Calu3 (cell line): ENCODE data around the gene PLB1. TPM values are rescaled to one million over a fixed set of nuclear protein-coding genes. Genes with fewer than 3 reads are reported as not detected.

ENCODE experiments used
- BruUV-seq: library from RNA; stranded (reverse); fragments of 400-500 nt; replicated peaks from 2 replicates; lab custom pipeline; 2021; lab: Mats Ljungman, UMichigan
- CTCF ChIA-PET: fragments of 300-600 bp; sonication (Branson Sonifier 250); formaldehyde crosslinking; loops from one replicate; lab custom pipeline; 2022; ENCODE audit warnings: antibody characterized with exemption; lab: Charles Lee
- DNase-seq: peaks from one replicate; pipeline ENCODE4 v3.0.0; 2022
- H3K27ac Mint-ChIP-seq: one replicate; pipeline ENCODE4 v1.8.0; 2022; ENCODE audit warnings: mixed read lengths; ENCODE audit not compliant: unreplicated experiment
- H3K27me3 Mint-ChIP-seq: one replicate; pipeline ENCODE4 v1.8.0; 2022; ENCODE audit warnings: mixed read lengths; ENCODE audit not compliant: unreplicated experiment
- H3K36me3 Mint-ChIP-seq: one replicate; pipeline ENCODE4 v1.8.0; 2022; ENCODE audit warnings: mild to moderate bottlenecking, moderate library complexity, mixed read lengths; ENCODE audit not compliant: insufficient read depth, unreplicated experiment
- H3K4me1 Mint-ChIP-seq: one replicate; pipeline ENCODE4 v1.8.0; 2022; ENCODE audit warnings: mild to moderate bottlenecking, low read depth, mixed read lengths; ENCODE audit not compliant: unreplicated experiment
- H3K4me3 Mint-ChIP-seq: one replicate; pipeline ENCODE4 v1.8.0; 2022; ENCODE audit warnings: mild to moderate bottlenecking, low read depth, moderate library complexity, mixed read lengths; ENCODE audit not compliant: unreplicated experiment
- H3K9me3 Mint-ChIP-seq: one replicate; pipeline ENCODE4 v1.8.0; 2022; ENCODE audit warnings: low read depth, mixed read lengths; ENCODE audit not compliant: unreplicated experiment
- intact Hi-C: fragments of 100-400 bp; cut with micrococcal nuclease; formaldehyde crosslinking; loops from one replicate; pipeline ENCODE4 v1.10.0; 2022; ENCODE audit not compliant: unreplicated experiment
- total RNA-seq: library from RNA; stranded (reverse); gene quantifications from 2 replicates; pipeline ENCODE4 v1.2.3, GENCODE V29; 2022
- TF ChIP-seq, protein P1 (sequence below): fragments of 200-600 bp; IDR thresholded peaks from one replicate; pipeline ENCODE4 v1.8.0; 2022; ENCODE audit warnings: antibody characterized with exemption; ENCODE audit not compliant: unreplicated experiment

The PLB1 gene
- total RNA-seq, 1 experiment from 2014 or later, result 1.6 TPM

DNA sequence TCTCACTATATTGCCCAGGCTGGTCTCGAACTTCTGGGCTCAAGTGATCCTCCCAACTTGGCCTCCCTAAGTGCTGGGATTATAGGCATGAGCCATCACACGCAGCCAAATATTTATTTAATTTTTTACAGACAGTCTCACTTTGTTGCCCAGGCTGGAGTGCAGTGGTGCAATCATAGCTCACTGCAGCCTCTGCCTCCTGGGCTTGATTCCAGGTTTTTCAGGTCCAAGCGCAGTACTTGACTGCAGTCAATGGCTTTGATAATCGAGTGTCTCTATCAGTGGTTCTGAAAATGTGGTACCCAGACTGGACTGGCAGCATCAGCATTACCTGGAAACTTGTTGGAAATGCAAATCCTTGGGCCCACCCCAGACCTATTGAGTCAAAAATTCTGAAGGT lies 63.1 kb downstream of the PLB1 start:
- no peaks in the 10 kb centered on the region for H3K36me3 Mint-ChIP-seq
- CTCF ChIA-PET, result no interaction called here
- intact Hi-C loops, result no loop called here
- H3K27ac Mint-ChIP-seq, result no peak overlapping the region
- H3K4me3 Mint-ChIP-seq, result no peak overlapping the region
- no peaks in the 10 kb centered on the region for H3K27me3 Mint-ChIP-seq
- no peaks in the 10 kb centered on the region for H3K9me3 Mint-ChIP-seq
- TF ChIP-seq, protein P1, sequence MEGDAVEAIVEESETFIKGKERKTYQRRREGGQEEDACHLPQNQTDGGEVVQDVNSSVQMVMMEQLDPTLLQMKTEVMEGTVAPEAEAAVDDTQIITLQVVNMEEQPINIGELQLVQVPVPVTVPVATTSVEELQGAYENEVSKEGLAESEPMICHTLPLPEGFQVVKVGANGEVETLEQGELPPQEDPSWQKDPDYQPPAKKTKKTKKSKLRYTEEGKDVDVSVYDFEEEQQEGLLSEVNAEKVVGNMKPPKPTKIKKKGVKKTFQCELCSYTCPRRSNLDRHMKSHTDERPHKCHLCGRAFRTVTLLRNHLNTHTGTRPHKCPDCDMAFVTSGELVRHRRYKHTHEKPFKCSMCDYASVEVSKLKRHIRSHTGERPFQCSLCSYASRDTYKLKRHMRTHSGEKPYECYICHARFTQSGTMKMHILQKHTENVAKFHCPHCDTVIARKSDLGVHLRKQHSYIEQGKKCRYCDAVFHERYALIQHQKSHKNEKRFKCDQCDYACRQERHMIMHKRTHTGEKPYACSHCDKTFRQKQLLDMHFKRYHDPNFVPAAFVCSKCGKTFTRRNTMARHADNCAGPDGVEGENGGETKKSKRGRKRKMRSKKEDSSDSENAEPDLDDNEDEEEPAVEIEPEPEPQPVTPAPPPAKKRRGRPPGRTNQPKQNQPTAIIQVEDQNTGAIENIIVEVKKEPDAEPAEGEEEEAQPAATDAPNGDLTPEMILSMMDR, result no peak
- no peak for DNase-seq
- no TSS peak for BruUV-seq
- no peaks in the 10 kb centered on the region for H3K4me1 Mint-ChIP-seq

DNA sequence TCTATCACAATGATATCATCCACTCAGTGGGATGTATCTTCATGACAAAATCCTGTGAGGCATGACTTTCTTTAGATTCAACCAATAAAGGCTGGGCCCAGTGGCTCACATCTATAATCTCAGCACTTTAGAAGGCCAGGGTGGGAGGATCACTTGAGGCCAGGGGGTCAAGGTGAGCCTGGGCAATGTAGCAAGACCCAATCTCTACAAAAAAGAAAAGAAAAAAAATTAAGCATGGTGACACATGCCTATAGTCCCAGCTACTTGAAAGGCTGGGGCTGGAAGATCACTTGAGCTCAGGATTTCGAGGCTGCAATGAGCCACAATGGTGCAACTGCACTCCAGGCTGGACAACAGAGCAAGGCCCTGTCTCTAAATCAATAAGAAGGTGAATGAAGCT lies 68.0 kb downstream of the PLB1 start:
- intact Hi-C loops, result no loop called here
- CTCF ChIA-PET, result no interaction called here
- no peaks in the 10 kb centered on the region for H3K27me3 Mint-ChIP-seq
- H3K27ac Mint-ChIP-seq, result no peak overlapping the region
- TF ChIP-seq, protein P1, result no peak
- no peaks in the 10 kb centered on the region for H3K9me3 Mint-ChIP-seq
- no peaks in the 10 kb centered on the region for H3K4me1 Mint-ChIP-seq
- H3K36me3 Mint-ChIP-seq, result peaks cover 10% of the 10 kb centered on the region
- H3K4me3 Mint-ChIP-seq, result no peak overlapping the region
- no peak for DNase-seq
- no TSS peak for BruUV-seq

DNA sequence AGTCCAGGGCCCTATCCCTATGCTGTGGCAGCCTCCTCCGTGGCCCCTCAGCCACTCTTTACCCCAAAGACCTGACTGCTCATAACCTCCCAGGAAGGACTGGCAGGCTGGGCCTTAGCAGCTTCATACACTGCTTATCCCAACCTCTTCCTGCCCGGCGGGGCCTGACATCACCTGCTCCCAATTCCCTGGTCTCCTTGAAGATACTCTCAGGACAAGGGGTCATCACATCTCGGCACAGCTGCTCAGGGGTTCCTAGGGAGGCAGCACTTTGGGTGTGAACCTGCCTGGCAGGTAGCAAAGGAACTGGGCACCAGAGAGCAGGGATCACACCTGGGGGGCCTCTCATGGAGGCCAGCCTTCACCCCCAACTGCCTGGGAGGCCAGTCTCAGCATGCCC lies 68.5 kb downstream of the PLB1 start:
- TF ChIP-seq, protein P1, result no peak
- no peak for DNase-seq
- BruUV-seq, result no TSS peak
- Mint-ChIP-seq H3K27me3 (no peaks in the 10 kb centered on the region), H3K4me3 (no peak overlapping the region), H3K4me1 (no peaks in the 10 kb centered on the region), H3K27ac (no peak overlapping the region), H3K36me3 (peaks cover 10% of the 10 kb centered on the region), H3K9me3 (no peaks in the 10 kb centered on the region)
- CTCF ChIA-PET, result interaction anchor here (1.5 kb wide), 1 partner anchor 30 kb away, joined by 6 read pairs; no protein-coding TSS in a partner anchor
- intact Hi-C loops, result no loop called here

DNA sequence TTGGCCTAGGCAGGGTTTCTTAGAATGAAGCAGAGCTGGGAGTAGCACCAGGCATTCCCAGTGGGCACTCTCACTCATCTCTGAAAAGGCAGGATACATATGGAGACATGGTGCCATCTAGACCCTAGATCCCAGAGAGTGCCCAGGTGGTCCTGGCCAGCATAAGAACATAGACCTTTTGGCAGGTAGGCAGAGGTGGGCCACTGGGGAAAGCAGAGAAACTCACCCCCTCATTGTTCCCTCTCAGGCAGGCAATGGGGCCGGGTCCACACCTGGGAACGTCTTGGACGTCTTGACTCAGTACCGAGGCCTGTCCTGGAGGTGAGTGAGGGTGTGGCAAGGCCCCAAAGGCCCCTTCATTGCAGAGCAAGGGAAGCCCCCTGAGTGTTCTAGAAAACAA lies 69.2 kb downstream of the PLB1 start:
- Mint-ChIP-seq H3K4me1 (no peaks in the 10 kb centered on the region), H3K9me3 (no peaks in the 10 kb centered on the region), H3K4me3 (no peak overlapping the region), H3K27ac (no peak overlapping the region), H3K27me3 (no peaks in the 10 kb centered on the region), H3K36me3 (peaks cover 10% of the 10 kb centered on the region)
- TF ChIP-seq, protein P1, result no peak
- CTCF ChIA-PET, result interaction anchor here (1.5 kb wide), 1 partner anchor 29 kb away, joined by 6 read pairs; no protein-coding TSS in a partner anchor
- no TSS peak for BruUV-seq
- intact Hi-C loops, result loop anchor here (5.0 kb wide), 1 partner anchor 47 kb away; no protein-coding TSS in a partner anchor
- DNase-seq, result no peak
